ENCODE measurements around the gene HLA-DOA.

- TF ChIP-seq ZNF660 (tag by site-specific recombination; IDR thresholded peaks at IDR 0.05) (no peak), ZBTB10 (tag by site-specific recombination; IDR thresholded peaks at IDR 0.05) (no peak), ZNF776 (tag by site-specific recombination; IDR thresholded peaks at IDR 0.05; ENCODE audit: borderline replicate concordance) (no peak), TCF7L2 (IDR thresholded peaks at IDR 0.05; ENCODE audit: borderline replicate concordance, low read depth, low read length) (no peak), CTCF (tag by site-specific recombination; IDR thresholded peaks at IDR 0.05) (no peak), ZNF121 (tag by site-specific recombination; IDR thresholded peaks at IDR 0.05) (no peak), SETDB1 (IDR thresholded peaks at IDR 0.05; ENCODE audit: insufficient read length, low read length) (no peak)
These were observed 9.5 kb upstream of the HLA-DOA start for GRCh38 chr6:33018904-33019303.
